A549 (cell line): Measurements from ENCODE around the gene MERTK. TPM values are rescaled to one million over a fixed set of nuclear protein-coding genes. Genes with fewer than 3 reads are reported as not detected.

Source experiments
- ATAC-seq, 2 experiments: fragments of 200-7000 bp in 1 of 2; fragments of >200 bp in 1 of 2; cut with Nextera tagmentation in 1 of 2; cut with Tn5 transposase in 1 of 2; 3 replicates each; pipeline versions ENCODE4 v1.8.0 to v1.9.1; 2018 to 2020; ENCODE audit warnings: mild to moderate bottlenecking in 1 of 2, moderate library complexity in 1 of 2
- CTCF ChIA-PET: fragments of 300-600 bp; sonication (Branson Sonifier 250); formaldehyde crosslinking; extraction: SDS; loops from one replicate; lab custom pipeline; 2021; ENCODE audit warnings: antibody characterized with exemption, inconsistent platforms; lab: Yijun Ruan, JAX
- POLR2A ChIA-PET: fragments of 350-600 bp; formaldehyde crosslinking; extraction: SDS; loops from one replicate; lab custom pipeline; 2021; ENCODE audit warnings: antibody characterized with exemption, inconsistent platforms; lab: Yijun Ruan, JAX
- DNase-seq, 2 experiments: peaks; one replicate each; pipeline versions ENCODE4 v3.0.0 to v3.0.0-alpha.2; 2011 to 2016; ENCODE audit warnings: low read depth in 1 of 2, low spot score in 1 of 2
- FAIRE-seq: peaks from 2 replicates; lab custom pipeline; 2011; peaks lifted over from hg19 to GRCh38; lab: Jason Lieb, UNC
- H3K27ac ChIP-seq, 2 experiments: fragments of >200 bp; sonication (Bioruptor Twin); formaldehyde crosslinking; 3 replicates each; pipeline ENCODE4 v1.5.1; 2016 to 2017
- H3K4me1 ChIP-seq: fragments of >200 bp; sonication (Bioruptor Twin); formaldehyde crosslinking; 3 replicates; pipeline ENCODE4 v1.6.1; 2016
- H3K4me2 ChIP-seq: fragments of >200 bp; sonication (Bioruptor Twin); formaldehyde crosslinking; 3 replicates; pipeline ENCODE4 v1.6.1; 2016
- H3K4me3 ChIP-seq: fragments of >200 bp; sonication (Bioruptor Twin); formaldehyde crosslinking; 3 replicates; pipeline ENCODE4 v1.5.1; 2016
- H3K9me3 ChIP-seq: fragments of >200 bp; sonication (Bioruptor Twin); formaldehyde crosslinking; 3 replicates; pipeline ENCODE4 v1.6.1; 2016
- CBX2 ChIP-seq: fragments of 200-600 bp; sonication (generic); IDR thresholded peaks from 2 replicates; pipeline ENCODE4 v1.6.1; 2016; ENCODE audit warnings: low read depth, mild to moderate bottlenecking, borderline replicate concordance
- CBX8 ChIP-seq: fragments of 200-600 bp; sonication (generic); IDR thresholded peaks from 2 replicates; pipeline ENCODE4 v1.6.1; 2016
- CHD4 ChIP-seq: fragments of 200-600 bp; sonication (generic); IDR thresholded peaks from 2 replicates; pipeline ENCODE4 v1.6.1; 2016; ENCODE audit warnings: antibody characterized with exemption, mild to moderate bottlenecking, borderline replicate concordance
- EP300 ChIP-seq, 2 experiments: fragments of >200 bp; sonication (Bioruptor Twin); formaldehyde crosslinking; IDR thresholded peaks; 2 replicates in 1 of 2; 3 replicates in 1 of 2; pipeline ENCODE4 v1.6.1; 2016 to 2017
- HEYL ChIP-seq: fragments of 250-450 bp; sonication (Bioruptor Pico); IDR thresholded peaks from 2 replicates; pipeline ENCODE4 v1.8.0; 2021; ENCODE audit warnings: mild to moderate bottlenecking, moderate library complexity
- HOXB5 ChIP-seq: fragments of 250-450 bp; sonication (Bioruptor Pico); IDR thresholded peaks from 2 replicates; pipeline ENCODE4 v1.5.0; 2020; ENCODE audit warnings: mild to moderate bottlenecking, moderate library complexity
- KDM1A ChIP-seq: fragments of 200-600 bp; sonication (generic); IDR thresholded peaks from 2 replicates; pipeline ENCODE4 v1.6.1; 2016; ENCODE audit warnings: low read depth, mild to moderate bottlenecking
- KDM5A ChIP-seq: fragments of 200-600 bp; sonication (generic); IDR thresholded peaks from 2 replicates; pipeline ENCODE4 v1.6.1; 2016; ENCODE audit warnings: antibody characterized with exemption, mild to moderate bottlenecking
- MAFK ChIP-seq: fragments of 450-650 bp; IDR thresholded peaks from 2 replicates; pipeline ENCODE4 v1.6.1; 2014; ENCODE audit not compliant: partially characterized antibody
- MAZ ChIP-seq: fragments of 150-350 bp; IDR thresholded peaks from 2 replicates; pipeline ENCODE4 v1.6.1; 2014; ENCODE audit warnings: antibody characterized with exemption, low read depth, low read length, borderline replicate concordance
- MYC ChIP-seq: IDR thresholded peaks from 2 replicates; pipeline ENCODE4 v1.6.1; 2012; ENCODE audit warnings: mild to moderate bottlenecking, inconsistent platforms, low read length, improper control_type of control experiment, borderline replicate concordance
- NFE2L2 ChIP-seq: fragments of 150-350 bp; conservative IDR thresholded peaks from 2 replicates; pipeline ENCODE4 v1.6.1; 2014; ENCODE audit warnings: low read length
- NPAS2 ChIP-seq: fragments of 250-450 bp; sonication (Bioruptor Pico); IDR thresholded peaks from 2 replicates; pipeline ENCODE4 v1.8.0; 2022; ENCODE audit warnings: mild to moderate bottlenecking, moderate library complexity, borderline replicate concordance
- PHF8 ChIP-seq: fragments of 200-600 bp; sonication (generic); IDR thresholded peaks from 2 replicates; pipeline ENCODE4 v1.6.1; 2016; ENCODE audit warnings: low read depth, mild to moderate bottlenecking, antibody characterized with exemption, moderate library complexity, borderline replicate concordance
- POLR2A ChIP-seq: IDR thresholded peaks from 2 replicates; pipeline ENCODE4 v1.6.1; 2012; ENCODE audit warnings: mild to moderate bottlenecking, low read length
- POLR2AphosphoS2 ChIP-seq: conservative IDR thresholded peaks from 2 replicates; pipeline ENCODE4 v1.6.1; 2012; ENCODE audit warnings: low read length, improper control_type of control experiment, inconsistent platforms
- RCOR1 ChIP-seq: fragments of 150-350 bp; IDR thresholded peaks from 2 replicates; pipeline ENCODE4 v1.6.1; 2014; ENCODE audit warnings: antibody characterized with exemption, low read length, low read depth
- RFX5 ChIP-seq: fragments of 450-650 bp; IDR thresholded peaks from 2 replicates; pipeline ENCODE4 v1.7.1; 2014; ENCODE audit warnings: antibody characterized with exemption, mild to moderate bottlenecking, moderate library complexity
- RNF2 ChIP-seq: fragments of 200-600 bp; sonication (generic); IDR thresholded peaks from 2 replicates; pipeline ENCODE4 v1.6.1; 2016; ENCODE audit warnings: low read depth, mild to moderate bottlenecking, antibody characterized with exemption, moderate library complexity, borderline replicate concordance
- SMC3 ChIP-seq: fragments of >200 bp; sonication (Bioruptor Twin); formaldehyde crosslinking; IDR thresholded peaks from 3 replicates; pipeline ENCODE4 v1.6.1; 2018; ENCODE audit warnings: inconsistent platforms
- SREBF2 ChIP-seq: fragments of 450-650 bp; IDR thresholded peaks from 2 replicates; pipeline ENCODE4 v1.6.1; 2014; ENCODE audit warnings: mild to moderate bottlenecking, moderate library complexity
- ZFP36 ChIP-seq: fragments of 450-650 bp; IDR thresholded peaks from 2 replicates; pipeline ENCODE4 v1.6.1; 2014; ENCODE audit warnings: borderline replicate concordance; ENCODE audit not compliant: partially characterized antibody
- ZNF302 ChIP-seq: fragments of 250-450 bp; sonication (Bioruptor Pico); IDR thresholded peaks from 2 replicates; pipeline ENCODE4 v1.9.0; 2021; ENCODE audit warnings: inconsistent platforms, mild to moderate bottlenecking, moderate library complexity
- WGBS: methylation state at CpG from one replicate; pipeline ENCODE4 v1.1.6; 2017; ENCODE audit errors: missing lambda C conversion rate; 5-methylcytosine and 5-hydroxymethylcytosine counted together
- polyA minus RNA-seq: library from RNA; depleted of rRNA, polyadenylated mRNA; stranded (reverse); fragments of >200 nt; gene quantifications from 2 replicates; pipeline ENCODE4 v1.2.3, GENCODE V29; 2011; rRNA and poly(A)+ RNA removed
- polyA plus RNA-seq, 4 experiments: library from polyadenylated mRNA; depleted of rRNA in 3 of 4; stranded (reverse); fragments of >200 nt; fragmentation: RNase III in 1 of 4; extraction: RNeasy Plus Mini Kit Qiagen cat#74134 plus additional on column Dnase treatment in 1 of 4; gene quantifications; 2 replicates in 3 of 4; 3 replicates in 1 of 4; pipeline ENCODE4 v1.2.3, GENCODE V29; 2011 to 2017
- TF ChIP-seq, protein P1 (sequence below): IDR thresholded peaks from 2 replicates; pipeline ENCODE4 v1.6.1; 2012
- TF ChIP-seq, protein P2 (sequence below): fragments of >200 bp; sonication (Bioruptor Twin); formaldehyde crosslinking; IDR thresholded peaks from 3 replicates; pipeline ENCODE4 v1.6.1; 2016
- TF ChIP-seq, protein P3 (sequence below): fragments of 200-600 bp; sonication (generic); IDR thresholded peaks from 2 replicates; pipeline ENCODE4 v1.6.1; 2016; ENCODE audit warnings: antibody characterized with exemption, mild to moderate bottlenecking, moderate library complexity
- TF ChIP-seq, protein P4 (sequence below): fragments of 150-350 bp; IDR thresholded peaks from 2 replicates; pipeline ENCODE4 v1.6.1; 2014; ENCODE audit warnings: low read depth, mild to moderate bottlenecking, low read length
- TF ChIP-seq, protein P5 (sequence below): fragments of >200 bp; sonication (Bioruptor Twin); formaldehyde crosslinking; IDR thresholded peaks from 3 replicates; pipeline ENCODE4 v1.5.1; 2016
- TF ChIP-seq, protein P6 (sequence below): fragments of 250-450 bp; sonication (Bioruptor Pico); IDR thresholded peaks from 2 replicates; pipeline ENCODE4 v1.5.0; 2020; ENCODE audit warnings: low read depth, mild to moderate bottlenecking, moderate library complexity

MERTK gene
- 4.0 and 4.4 TPM in 2 replicates for polyA plus RNA-seq (2011; rRNA removed)
- 2.4 TPM in 2 replicates for polyA plus RNA-seq (2012; cell fraction: cytosol; rRNA removed)
- 2.9 and 4.5 TPM in 2 replicates for polyA plus RNA-seq (2012; cell fraction: nucleus; rRNA removed)
- polyA plus RNA-seq (2017; fragmentation: RNase III; extraction: RNeasy Plus Mini Kit Qiagen cat#74134 plus additional on column Dnase treatment) = 1.0 to 1.4 TPM (median 1.2 TPM) in 3 replicates
- 3.7 and 4.6 TPM in 2 replicates for polyA minus RNA-seq

DNA sequence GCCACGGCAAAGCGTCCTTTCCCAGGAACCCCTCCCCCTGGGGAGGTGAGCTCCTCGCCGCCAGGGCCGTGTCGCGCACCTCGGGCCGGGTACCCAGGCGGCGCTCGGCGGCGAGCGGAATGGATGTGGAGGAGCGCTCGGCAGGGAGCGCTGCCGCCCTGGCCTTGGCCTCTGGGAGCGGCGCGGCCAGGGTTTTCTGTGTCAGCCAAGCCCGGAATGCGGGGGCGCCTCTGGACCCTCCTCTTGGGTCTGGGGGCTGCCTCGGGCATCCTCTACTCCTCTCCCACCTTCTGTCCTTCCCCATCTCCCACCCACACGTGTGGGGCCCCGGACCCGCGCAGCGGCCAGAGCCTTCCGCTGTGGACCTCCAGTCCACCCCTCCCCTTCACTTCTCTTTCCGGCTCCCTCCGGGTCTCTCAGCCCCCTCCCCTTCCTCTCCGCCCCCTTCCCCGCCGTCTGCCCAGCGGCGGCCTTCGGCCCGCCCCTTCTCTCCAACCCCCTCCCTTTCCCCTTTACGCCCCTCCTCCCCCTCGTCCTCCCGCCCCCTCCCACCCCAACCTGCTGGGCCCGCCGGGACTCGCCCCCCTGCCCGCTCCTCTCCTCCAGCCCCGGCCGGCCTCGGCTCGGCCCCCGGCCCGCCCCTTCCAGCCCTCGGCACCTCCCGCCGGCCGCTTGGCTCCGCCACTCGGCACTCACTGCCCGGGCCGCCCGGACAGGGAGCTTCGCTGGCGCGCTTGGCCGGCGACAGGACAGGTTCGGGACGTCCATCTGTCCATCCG, at the start of gene MERTK:
Gene MERTK, plus strand, starts transcription at position 684 of the 779 bp plus-strand sequence. CDS start 129 bp downstream, outside the sequence.
- WGBS = 2% methylated on average over 28 of the region's 71 CpGs
- peak within 1 kb of the TSS; percentile 86 for H3K4me3 ChIP-seq
- DNase-seq (peak; percentile 82 to 87), ATAC-seq (peak; percentile 90 to 93), FAIRE-seq (no peak)
- H3K4me1 ChIP-seq = peaks cover 4% of the 10 kb centered on the region; the same call in 2 of the 3 replicates
- ChIA-PET CTCF (interaction anchor here (0.7 to 15.8 kb wide), 12 partner anchors 9 to 165 kb away, joined by 3 to 336 read pairs (median 3); partner anchors contain the start of gene TMEM87B), POLR2A (interaction anchor here (0.6 kb wide), 4 partner anchors 134 to 642 kb away, joined by 3 to 7 read pairs (median 4); partner anchors contain the start of gene TMEM87B)
- peak within 1 kb of the TSS; percentile 84 for H3K4me2 ChIP-seq
- peak within 1 kb of the TSS; percentile 80 to 93 for H3K27ac ChIP-seq
- no peaks in the 10 kb centered on the region for H3K9me3 ChIP-seq
- TF ChIP-seq MYC = no peak
- TF ChIP-seq ZNF302 (CRISPR knock-in tag) = no peak
- TF ChIP-seq KDM1A = no peak
- no peak for TF ChIP-seq SREBF2
- TF ChIP-seq RNF2 = no peak
- TF ChIP-seq ZFP36 = no peak
- no peak for TF ChIP-seq POLR2AphosphoS2
- TF ChIP-seq, protein P1, sequence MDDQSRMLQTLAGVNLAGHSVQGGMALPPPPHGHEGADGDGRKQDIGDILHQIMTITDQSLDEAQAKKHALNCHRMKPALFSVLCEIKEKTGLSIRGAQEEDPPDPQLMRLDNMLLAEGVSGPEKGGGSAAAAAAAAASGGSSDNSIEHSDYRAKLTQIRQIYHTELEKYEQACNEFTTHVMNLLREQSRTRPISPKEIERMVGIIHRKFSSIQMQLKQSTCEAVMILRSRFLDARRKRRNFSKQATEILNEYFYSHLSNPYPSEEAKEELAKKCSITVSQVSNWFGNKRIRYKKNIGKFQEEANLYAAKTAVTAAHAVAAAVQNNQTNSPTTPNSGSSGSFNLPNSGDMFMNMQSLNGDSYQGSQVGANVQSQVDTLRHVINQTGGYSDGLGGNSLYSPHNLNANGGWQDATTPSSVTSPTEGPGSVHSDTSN = no peak
- TF ChIP-seq KDM5A = no peak
- no peak for TF ChIP-seq RCOR1
- peak; percentile 67 for TF ChIP-seq SMC3
- TF ChIP-seq, protein P2, sequence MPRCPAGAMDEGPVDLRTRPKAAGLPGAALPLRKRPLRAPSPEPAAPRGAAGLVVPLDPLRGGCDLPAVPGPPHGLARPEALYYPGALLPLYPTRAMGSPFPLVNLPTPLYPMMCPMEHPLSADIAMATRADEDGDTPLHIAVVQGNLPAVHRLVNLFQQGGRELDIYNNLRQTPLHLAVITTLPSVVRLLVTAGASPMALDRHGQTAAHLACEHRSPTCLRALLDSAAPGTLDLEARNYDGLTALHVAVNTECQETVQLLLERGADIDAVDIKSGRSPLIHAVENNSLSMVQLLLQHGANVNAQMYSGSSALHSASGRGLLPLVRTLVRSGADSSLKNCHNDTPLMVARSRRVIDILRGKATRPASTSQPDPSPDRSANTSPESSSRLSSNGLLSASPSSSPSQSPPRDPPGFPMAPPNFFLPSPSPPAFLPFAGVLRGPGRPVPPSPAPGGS = peak; percentile 78; the same call in 1 of the 3 replicates
- no peak for TF ChIP-seq NFE2L2
- TF ChIP-seq MAFK = no peak
- TF ChIP-seq, protein P3, sequence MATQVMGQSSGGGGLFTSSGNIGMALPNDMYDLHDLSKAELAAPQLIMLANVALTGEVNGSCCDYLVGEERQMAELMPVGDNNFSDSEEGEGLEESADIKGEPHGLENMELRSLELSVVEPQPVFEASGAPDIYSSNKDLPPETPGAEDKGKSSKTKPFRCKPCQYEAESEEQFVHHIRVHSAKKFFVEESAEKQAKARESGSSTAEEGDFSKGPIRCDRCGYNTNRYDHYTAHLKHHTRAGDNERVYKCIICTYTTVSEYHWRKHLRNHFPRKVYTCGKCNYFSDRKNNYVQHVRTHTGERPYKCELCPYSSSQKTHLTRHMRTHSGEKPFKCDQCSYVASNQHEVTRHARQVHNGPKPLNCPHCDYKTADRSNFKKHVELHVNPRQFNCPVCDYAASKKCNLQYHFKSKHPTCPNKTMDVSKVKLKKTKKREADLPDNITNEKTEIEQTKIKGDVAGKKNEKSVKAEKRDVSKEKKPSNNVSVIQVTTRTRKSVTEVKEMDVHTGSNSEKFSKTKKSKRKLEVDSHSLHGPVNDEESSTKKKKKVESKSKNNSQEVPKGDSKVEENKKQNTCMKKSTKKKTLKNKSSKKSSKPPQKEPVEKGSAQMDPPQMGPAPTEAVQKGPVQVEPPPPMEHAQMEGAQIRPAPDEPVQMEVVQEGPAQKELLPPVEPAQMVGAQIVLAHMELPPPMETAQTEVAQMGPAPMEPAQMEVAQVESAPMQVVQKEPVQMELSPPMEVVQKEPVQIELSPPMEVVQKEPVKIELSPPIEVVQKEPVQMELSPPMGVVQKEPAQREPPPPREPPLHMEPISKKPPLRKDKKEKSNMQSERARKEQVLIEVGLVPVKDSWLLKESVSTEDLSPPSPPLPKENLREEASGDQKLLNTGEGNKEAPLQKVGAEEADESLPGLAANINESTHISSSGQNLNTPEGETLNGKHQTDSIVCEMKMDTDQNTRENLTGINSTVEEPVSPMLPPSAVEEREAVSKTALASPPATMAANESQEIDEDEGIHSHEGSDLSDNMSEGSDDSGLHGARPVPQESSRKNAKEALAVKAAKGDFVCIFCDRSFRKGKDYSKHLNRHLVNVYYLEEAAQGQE = no peak
- no peak for TF ChIP-seq MAZ
- no peak for TF ChIP-seq EP300 (IDR thresholded peaks at IDR 0.05)
- peak; percentile 95; the same call in 1 of the 2 replicates for TF ChIP-seq PHF8
- no peak for TF ChIP-seq CBX2
- TF ChIP-seq NPAS2 = no peak
- TF ChIP-seq HEYL (CRISPR knock-in tag) = no peak
- no peak for TF ChIP-seq CBX8
- no peak for TF ChIP-seq RFX5
- peak; percentile 96 for TF ChIP-seq POLR2A
- TF ChIP-seq, protein P4, sequence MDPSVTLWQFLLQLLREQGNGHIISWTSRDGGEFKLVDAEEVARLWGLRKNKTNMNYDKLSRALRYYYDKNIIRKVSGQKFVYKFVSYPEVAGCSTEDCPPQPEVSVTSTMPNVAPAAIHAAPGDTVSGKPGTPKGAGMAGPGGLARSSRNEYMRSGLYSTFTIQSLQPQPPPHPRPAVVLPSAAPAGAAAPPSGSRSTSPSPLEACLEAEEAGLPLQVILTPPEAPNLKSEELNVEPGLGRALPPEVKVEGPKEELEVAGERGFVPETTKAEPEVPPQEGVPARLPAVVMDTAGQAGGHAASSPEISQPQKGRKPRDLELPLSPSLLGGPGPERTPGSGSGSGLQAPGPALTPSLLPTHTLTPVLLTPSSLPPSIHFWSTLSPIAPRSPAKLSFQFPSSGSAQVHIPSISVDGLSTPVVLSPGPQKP = no peak
- TF ChIP-seq, protein P5, sequence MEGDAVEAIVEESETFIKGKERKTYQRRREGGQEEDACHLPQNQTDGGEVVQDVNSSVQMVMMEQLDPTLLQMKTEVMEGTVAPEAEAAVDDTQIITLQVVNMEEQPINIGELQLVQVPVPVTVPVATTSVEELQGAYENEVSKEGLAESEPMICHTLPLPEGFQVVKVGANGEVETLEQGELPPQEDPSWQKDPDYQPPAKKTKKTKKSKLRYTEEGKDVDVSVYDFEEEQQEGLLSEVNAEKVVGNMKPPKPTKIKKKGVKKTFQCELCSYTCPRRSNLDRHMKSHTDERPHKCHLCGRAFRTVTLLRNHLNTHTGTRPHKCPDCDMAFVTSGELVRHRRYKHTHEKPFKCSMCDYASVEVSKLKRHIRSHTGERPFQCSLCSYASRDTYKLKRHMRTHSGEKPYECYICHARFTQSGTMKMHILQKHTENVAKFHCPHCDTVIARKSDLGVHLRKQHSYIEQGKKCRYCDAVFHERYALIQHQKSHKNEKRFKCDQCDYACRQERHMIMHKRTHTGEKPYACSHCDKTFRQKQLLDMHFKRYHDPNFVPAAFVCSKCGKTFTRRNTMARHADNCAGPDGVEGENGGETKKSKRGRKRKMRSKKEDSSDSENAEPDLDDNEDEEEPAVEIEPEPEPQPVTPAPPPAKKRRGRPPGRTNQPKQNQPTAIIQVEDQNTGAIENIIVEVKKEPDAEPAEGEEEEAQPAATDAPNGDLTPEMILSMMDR = peak; percentile 58
- TF ChIP-seq HOXB5 = no peak
- TF ChIP-seq CHD4 = no peak
- TF ChIP-seq, protein P6, sequence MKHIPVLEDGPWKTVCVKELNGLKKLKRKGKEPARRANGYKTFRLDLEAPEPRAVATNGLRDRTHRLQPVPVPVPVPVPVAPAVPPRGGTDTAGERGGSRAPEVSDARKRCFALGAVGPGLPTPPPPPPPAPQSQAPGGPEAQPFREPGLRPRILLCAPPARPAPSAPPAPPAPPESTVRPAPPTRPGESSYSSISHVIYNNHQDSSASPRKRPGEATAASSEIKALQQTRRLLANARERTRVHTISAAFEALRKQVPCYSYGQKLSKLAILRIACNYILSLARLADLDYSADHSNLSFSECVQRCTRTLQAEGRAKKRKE (CRISPR knock-in tag) = no peak
